Measurements from ENCODE around the gene FUT8. TPM values are rescaled to one million over a fixed set of nuclear protein-coding genes. Genes with fewer than 3 reads are reported as not detected.
"Not testable (repeated sequence)": the region's sequence is repeated elsewhere in the genome, so short reads cannot be mapped to it uniquely, and the experiment has no call there.

The FUT8 gene
- total RNA-seq, 2 donors from 2014 or later, result 50.3 to 89.9 TPM

DNA sequence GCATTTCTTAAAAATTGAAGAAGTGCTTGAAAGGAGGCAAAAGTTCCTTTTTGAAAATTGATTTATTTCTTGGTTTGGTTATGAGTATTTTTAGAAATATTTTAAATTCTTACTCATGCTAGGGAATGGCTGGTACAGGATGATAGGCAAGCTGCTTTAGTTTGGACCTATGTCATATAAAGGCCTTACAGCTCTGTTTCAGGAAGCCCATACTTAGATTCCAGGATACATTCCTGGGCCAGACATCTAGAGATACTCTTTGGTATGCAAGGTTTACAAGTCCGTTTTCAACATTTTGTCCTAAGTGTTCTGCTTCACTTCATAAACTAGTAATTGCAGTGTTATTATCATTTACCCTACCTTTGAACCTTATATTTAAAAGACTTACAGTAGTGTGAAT lies 186.8 kb downstream of the FUT8 start:
- Mint-ChIP-seq H3K36me3 (ENCODE audit: low read depth) (no peaks in the 10 kb centered on the region), H3K27me3 (no peaks in the 10 kb centered on the region), H3K9me3 (no peaks in the 10 kb centered on the region), H3K4me1 (no peaks in the 10 kb centered on the region), H3K27ac (no peak overlapping the region), H3K4me3 (no peak overlapping the region)
- ATAC-seq (replicated peaks), result no peak

DNA sequence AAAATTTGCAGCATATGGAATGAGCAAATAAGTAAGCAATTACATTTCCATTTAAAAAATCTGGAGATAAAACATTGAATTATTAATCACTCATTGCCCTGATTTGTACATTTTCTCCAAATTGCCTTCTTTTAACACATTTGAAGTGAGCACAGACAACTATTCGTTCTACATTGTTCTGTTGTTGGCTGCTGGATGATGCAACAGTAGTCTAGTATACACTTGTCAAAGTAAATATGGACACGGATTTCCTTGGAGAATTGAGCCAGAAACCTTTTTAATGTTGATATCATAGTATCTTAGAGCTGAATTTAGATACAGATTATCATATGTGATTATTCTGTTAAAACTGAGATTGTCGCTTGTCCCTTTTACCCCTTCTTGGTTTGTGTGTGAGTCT lies 188.2 kb downstream of the FUT8 start:
- H3K27ac Mint-ChIP-seq, result no peak overlapping the region
- no peak overlapping the region for H3K4me3 Mint-ChIP-seq
- H3K27me3 Mint-ChIP-seq, result no peaks in the 10 kb centered on the region
- H3K4me1 Mint-ChIP-seq, result no peaks in the 10 kb centered on the region
- no peaks in the 10 kb centered on the region for H3K9me3 Mint-ChIP-seq
- no peak for ATAC-seq (replicated peaks)
- no peaks in the 10 kb centered on the region for H3K36me3 Mint-ChIP-seq (ENCODE audit: low read depth)

GRCh38 chr14:65604535-65604934 lies 192.0 kb downstream of the FUT8 start:
- ATAC-seq (replicated peaks), result no peak

GRCh38 chr14:65604936-65605335 lies 192.4 kb downstream of the FUT8 start:
- H3K9me3 Mint-ChIP-seq, result no peaks in the 10 kb centered on the region
- H3K27ac Mint-ChIP-seq, result no peak overlapping the region
- no peaks in the 10 kb centered on the region for H3K36me3 Mint-ChIP-seq (ENCODE audit: low read depth)
- H3K27me3 Mint-ChIP-seq, result no peaks in the 10 kb centered on the region
- no peak for ATAC-seq (replicated peaks)
- no peaks in the 10 kb centered on the region for H3K4me1 Mint-ChIP-seq
- H3K4me3 Mint-ChIP-seq, result no peak overlapping the region

More at GRCh38 chr14:65604535-65604934, 192.0 kb downstream of the FUT8 start:
- no peaks in the 10 kb centered on the region for H3K4me1 Mint-ChIP-seq
- H3K27me3 Mint-ChIP-seq, result no peaks in the 10 kb centered on the region
- H3K9me3 Mint-ChIP-seq, result no peaks in the 10 kb centered on the region
- no peak overlapping the region for H3K27ac Mint-ChIP-seq
- H3K4me3 Mint-ChIP-seq, result no peak overlapping the region
- no peaks in the 10 kb centered on the region for H3K36me3 Mint-ChIP-seq (ENCODE audit: low read depth)

GRCh38 chr14:65606460-65606859 lies 193.9 kb downstream of the FUT8 start:
- H3K4me1 Mint-ChIP-seq, result no peaks in the 10 kb centered on the region
- no peak overlapping the region for H3K4me3 Mint-ChIP-seq
- H3K27me3 Mint-ChIP-seq, result no peaks in the 10 kb centered on the region
- H3K9me3 Mint-ChIP-seq, result no peaks in the 10 kb centered on the region
- no peaks in the 10 kb centered on the region for H3K36me3 Mint-ChIP-seq (ENCODE audit: low read depth)
- ATAC-seq (replicated peaks), result no peak
- no peak overlapping the region for H3K27ac Mint-ChIP-seq

- Mint-ChIP-seq H3K4me3 (no peak overlapping the region), H3K27ac (no peak overlapping the region)
These were observed 200.7 kb downstream of the FUT8 start for GRCh38 chr14:65613131-65613650.

GRCh38 chr14:65618996-65619395 lies 206.5 kb downstream of the FUT8 start:
- Mint-ChIP-seq H3K4me3 (no peak overlapping the region), H3K9me3 (no peaks in the 10 kb centered on the region), H3K4me1 (no peaks in the 10 kb centered on the region), H3K27me3 (no peaks in the 10 kb centered on the region), H3K27ac (no peak overlapping the region), H3K36me3 (ENCODE audit: low read depth) (peaks cover 15% of the 10 kb centered on the region)
- ATAC-seq (replicated peaks), result peak; percentile 39

More at GRCh38 chr14:65613131-65613650, 200.7 kb downstream of the FUT8 start:
- Mint-ChIP-seq H3K36me3 (ENCODE audit: low read depth) (peaks cover 15% of the 10 kb centered on the region), H3K9me3 (no peaks in the 10 kb centered on the region), H3K27me3 (no peaks in the 10 kb centered on the region), H3K4me1 (no peaks in the 10 kb centered on the region)
- no peak for ATAC-seq (replicated peaks)

GRCh38 chr14:65620195-65620594 lies 207.7 kb downstream of the FUT8 start:
- no peak overlapping the region for H3K27ac Mint-ChIP-seq
- H3K9me3 Mint-ChIP-seq, result no peaks in the 10 kb centered on the region
- H3K4me1 Mint-ChIP-seq, result no peaks in the 10 kb centered on the region
- ATAC-seq (replicated peaks), result no peak
- no peaks in the 10 kb centered on the region for H3K27me3 Mint-ChIP-seq
- H3K36me3 Mint-ChIP-seq (ENCODE audit: low read depth), result peaks cover 15% of the 10 kb centered on the region
- H3K4me3 Mint-ChIP-seq, result no peak overlapping the region

DNA sequence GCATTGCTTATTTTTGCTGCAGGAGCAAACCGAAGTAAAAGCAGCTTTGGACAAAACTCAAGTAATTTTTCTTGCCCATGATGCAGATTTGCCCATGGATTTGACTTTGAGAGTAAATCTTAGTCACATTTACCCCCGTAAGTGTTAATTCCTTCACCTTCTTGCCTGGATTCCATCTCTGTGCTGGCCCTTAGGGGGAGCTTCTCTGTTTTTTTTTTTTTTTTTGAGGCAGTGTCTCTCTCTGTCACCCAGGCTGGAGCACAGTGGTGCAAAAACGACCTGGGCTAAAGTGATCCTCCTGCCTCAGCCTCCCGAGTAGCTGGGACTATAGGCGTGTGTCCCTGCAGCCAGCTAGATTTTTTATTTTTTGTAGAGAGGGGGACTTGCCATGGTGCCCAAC lies 210.2 kb downstream of the FUT8 start:
- H3K27ac Mint-ChIP-seq, result no peak overlapping the region
- ATAC-seq (replicated peaks), result no peak

GRCh38 chr14:65623759-65624158 lies 211.2 kb downstream of the FUT8 start:
- Mint-ChIP-seq H3K4me1 (no peaks in the 10 kb centered on the region), H3K27me3 (no peaks in the 10 kb centered on the region), H3K4me3 (no peak overlapping the region), H3K36me3 (ENCODE audit: low read depth) (no peaks in the 10 kb centered on the region), H3K9me3 (no peaks in the 10 kb centered on the region), H3K27ac (no peak overlapping the region)
- ATAC-seq (replicated peaks), result no peak

More for the DNA sequence above, 210.2 kb downstream of the FUT8 start:
- H3K4me1 Mint-ChIP-seq, result no peaks in the 10 kb centered on the region
- H3K27me3 Mint-ChIP-seq, result no peaks in the 10 kb centered on the region
- no peaks in the 10 kb centered on the region for H3K9me3 Mint-ChIP-seq
- no peak overlapping the region for H3K4me3 Mint-ChIP-seq
- H3K36me3 Mint-ChIP-seq (ENCODE audit: low read depth), result no peaks in the 10 kb centered on the region

DNA sequence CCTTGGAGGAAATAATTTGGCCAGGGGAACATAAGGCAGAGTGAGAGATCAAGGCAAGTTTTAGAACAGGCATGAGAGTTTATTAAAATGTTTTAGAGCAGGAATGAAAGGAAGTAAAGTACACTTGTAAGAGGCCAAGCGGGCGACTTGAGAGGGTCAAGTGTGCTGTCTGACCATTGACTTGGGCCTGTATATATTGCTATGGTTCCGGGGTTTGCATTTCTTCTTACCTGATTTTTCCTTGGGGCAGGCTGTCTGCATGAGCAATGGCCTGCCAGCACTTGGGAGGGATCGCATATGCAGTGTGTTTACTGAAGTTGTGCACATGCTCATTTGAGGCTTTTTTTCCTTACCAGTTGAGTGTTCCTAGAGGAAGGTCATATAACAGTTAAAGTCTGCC lies 214.8 kb downstream of the FUT8 start:
- H3K27me3 Mint-ChIP-seq, result no peaks in the 10 kb centered on the region
- ATAC-seq (replicated peaks), result no peak
- H3K36me3 Mint-ChIP-seq (ENCODE audit: low read depth), result no peaks in the 10 kb centered on the region
- no peak overlapping the region for H3K27ac Mint-ChIP-seq
- H3K9me3 Mint-ChIP-seq, result no peaks in the 10 kb centered on the region
- H3K4me3 Mint-ChIP-seq, result no peak overlapping the region
- no peaks in the 10 kb centered on the region for H3K4me1 Mint-ChIP-seq

GRCh38 chr14:65628664-65629063 lies 216.1 kb downstream of the FUT8 start:
- Mint-ChIP-seq H3K36me3 (ENCODE audit: low read depth) (no peaks in the 10 kb centered on the region), H3K4me1 (no peaks in the 10 kb centered on the region), H3K9me3 (no peaks in the 10 kb centered on the region), H3K4me3 (no peak overlapping the region), H3K27me3 (no peaks in the 10 kb centered on the region), H3K27ac (no peak overlapping the region)
- ATAC-seq (replicated peaks), result no peak

- Mint-ChIP-seq H3K27me3 (no peaks in the 10 kb centered on the region), H3K36me3 (ENCODE audit: low read depth) (peaks cover 10% of the 10 kb centered on the region), H3K4me1 (peaks cover 5% of the 10 kb centered on the region), H3K9me3 (no peaks in the 10 kb centered on the region), H3K27ac (no peak overlapping the region), H3K4me3 (no peak overlapping the region)
- ATAC-seq (replicated peaks), result no peak
These were observed 218.5 kb downstream of the FUT8 start for GRCh38 chr14:65631040-65631439.

GRCh38 chr14:65632487-65632886 lies 220.0 kb downstream of the FUT8 start:
- Mint-ChIP-seq H3K36me3 (ENCODE audit: low read depth) (peaks cover 10% of the 10 kb centered on the region), H3K27me3 (no peaks in the 10 kb centered on the region), H3K27ac (no peak overlapping the region), H3K4me3 (no peak overlapping the region), H3K4me1 (peaks cover 14% of the 10 kb centered on the region), H3K9me3 (no peaks in the 10 kb centered on the region)
- no peak for ATAC-seq (replicated peaks)

GRCh38 chr14:65633666-65634065 lies 221.1 kb downstream of the FUT8 start:
- Mint-ChIP-seq H3K4me1 (peaks cover 21% of the 10 kb centered on the region), H3K36me3 (ENCODE audit: low read depth) (peaks cover 10% of the 10 kb centered on the region)
- H3K27me3 Mint-ChIP-seq; H3K4me3 Mint-ChIP-seq; H3K9me3 Mint-ChIP-seq; H3K27ac Mint-ChIP-seq; ATAC-seq (replicated peaks): not testable (repeated sequence)

DNA sequence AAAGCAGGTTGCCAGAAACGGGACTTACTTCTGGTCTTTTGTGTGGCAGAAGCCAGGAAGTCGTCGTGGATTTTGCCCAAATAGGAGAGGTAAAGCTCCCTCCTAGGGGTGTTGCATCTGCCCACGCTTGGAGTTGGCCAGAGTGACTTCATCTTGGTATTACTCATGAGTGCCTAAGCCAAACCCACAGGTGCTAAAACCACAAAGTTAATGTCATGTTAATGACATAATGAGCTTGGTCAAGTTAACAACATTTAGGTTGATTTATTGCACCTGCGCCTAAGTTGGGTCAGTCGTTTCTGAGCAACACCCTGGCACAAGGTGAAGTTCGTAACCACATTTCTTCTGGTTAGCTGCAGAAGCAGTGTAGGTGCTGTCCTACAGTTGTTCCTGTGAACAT lies 225.2 kb downstream of the FUT8 start:
- H3K27me3 Mint-ChIP-seq, result no peaks in the 10 kb centered on the region
- H3K4me1 Mint-ChIP-seq, result peaks cover 26% of the 10 kb centered on the region
- H3K36me3 Mint-ChIP-seq (ENCODE audit: low read depth), result peaks cover 15% of the 10 kb centered on the region
- H3K9me3 Mint-ChIP-seq, result no peaks in the 10 kb centered on the region
- peak; percentile 99 for ATAC-seq (replicated peaks)
- H3K27ac Mint-ChIP-seq, result peak overlapping the region; percentile 60
- H3K4me3 Mint-ChIP-seq, result peak overlapping the region; percentile 48

All from activated T-helper 17 cell treated with anti-CD3 and anti-CD28 coated beads, Interleukin-2, amount 50 U/mL, for 72 hours (primary cell).